ENCODE results near the gene CHPF. TPM values are rescaled to one million over a fixed set of nuclear protein-coding genes. Genes with fewer than 3 reads are reported as not detected.

CHPF gene
- total RNA-seq, 2 experiments from 2014 or later: 16.6 to 18.4 TPM

GRCh38 chr2:219545295-219545942 is 1.8 kb upstream of the CHPF start:
- H3K9me3 Mint-ChIP-seq: no peaks in the 10 kb centered on the region
- POLR2A ChIA-PET: no interaction called here
- H3K36me3 Mint-ChIP-seq (ENCODE audit: low read depth): peaks cover 8% of the 10 kb centered on the region
- ATAC-seq: no peak
- CTCF ChIA-PET: interaction anchor here (1.1 to 3.3 kb wide), 4 partner anchors 15 to 97 kb away, joined by 3 to 26 read pairs (median 6); no protein-coding TSS in a partner anchor
- H3K27ac Mint-ChIP-seq: no peak overlapping the region
- TF ChIP-seq CTCF (IDR thresholded peaks at IDR 0.05): no peak
- intact Hi-C loops (cut with micrococcal nuclease): no loop called here
- peaks cover 20% of the 10 kb centered on the region for H3K27me3 Mint-ChIP-seq
- H3K4me3 Mint-ChIP-seq: no peak overlapping the region
- peaks cover 21% of the 10 kb centered on the region for H3K4me1 Mint-ChIP-seq (ENCODE audit: low read depth)
- no peak for DNase-seq

- H3K36me3 Mint-ChIP-seq (ENCODE audit: low read depth): peaks cover 8% of the 10 kb centered on the region
- H3K27ac Mint-ChIP-seq: no peak overlapping the region
- no peak for DNase-seq
- peaks cover 16% of the 10 kb centered on the region for H3K27me3 Mint-ChIP-seq
- peak overlapping the region; percentile 93 for H3K4me3 Mint-ChIP-seq
- CTCF ChIA-PET: interaction anchor here (0.9 to 3.3 kb wide), 4 partner anchors 9 to 98 kb away, joined by 3 to 26 read pairs (median 6); no protein-coding TSS in a partner anchor
- intact Hi-C loops (cut with micrococcal nuclease): loop anchor here (5.0 kb wide), 2 partner anchors 53 to 143 kb away; partner anchors contain the start of gene STK11IP
- no peak for TF ChIP-seq CTCF (IDR thresholded peaks at IDR 0.05)
- no peak for ATAC-seq
- POLR2A ChIA-PET: interaction anchor here (0.9 to 1.5 kb wide), 2 partner anchors 8 to 51 kb away, joined by 3 to 4 read pairs; no protein-coding TSS in a partner anchor
- H3K4me1 Mint-ChIP-seq (ENCODE audit: low read depth): peaks cover 21% of the 10 kb centered on the region
- H3K9me3 Mint-ChIP-seq: no peaks in the 10 kb centered on the region
Observed at GRCh38 chr2:219544567-219544966, 958 bp upstream of the CHPF start.

- peak; percentile 22 for DNase-seq
- Mint-ChIP-seq H3K36me3 (ENCODE audit: low read depth) (peaks cover 8% of the 10 kb centered on the region), H3K4me1 (ENCODE audit: low read depth) (peaks cover 21% of the 10 kb centered on the region), H3K27ac (peak overlapping the region; percentile 77), H3K27me3 (peaks cover 12% of the 10 kb centered on the region), H3K4me3 (peak overlapping the region; percentile 93), H3K9me3 (no peaks in the 10 kb centered on the region)
- intact Hi-C loops (cut with micrococcal nuclease): loop anchor here (5.0 kb wide), 2 partner anchors 54 to 144 kb away; partner anchors contain the start of gene STK11IP
- ChIA-PET CTCF (interaction anchor here (0.7 to 4.7 kb wide), 14 partner anchors 9 to 155 kb away, joined by 3 to 62 read pairs (median 6); partner anchors contain the start of genes GMPPA and STK11IP), POLR2A (interaction anchor here (0.9 to 2.2 kb wide), 3 partner anchors 9 to 54 kb away, joined by 4 to 5 read pairs (median 4); no protein-coding TSS in a partner anchor)
- ATAC-seq: peak; percentile 45
- no peak for TF ChIP-seq CTCF (IDR thresholded peaks at IDR 0.05)
Observed at GRCh38 chr2:219542931-219543595, 546 bp downstream of the CHPF start.

- ChIA-PET POLR2A (interaction anchor here (0.8 to 2.2 kb wide), 2 partner anchors 11 to 100 kb away, joined by 3 to 5 read pairs; no protein-coding TSS in a partner anchor), CTCF (interaction anchor here (0.6 to 4.7 kb wide), 61 partner anchors 10 to 280 kb away, joined by 3 to 74 read pairs (median 4); partner anchors contain the start of genes DES, GMPPA, OBSL1 and STK11IP)
- intact Hi-C loops (cut with micrococcal nuclease): loop anchor here (1.0 to 5.0 kb wide), 3 partner anchors 56 to 146 kb away; partner anchors contain the start of gene STK11IP
- peaks cover 9% of the 10 kb centered on the region for H3K27me3 Mint-ChIP-seq
- no peaks in the 10 kb centered on the region for H3K9me3 Mint-ChIP-seq
- H3K27ac Mint-ChIP-seq: no peak overlapping the region
- H3K36me3 Mint-ChIP-seq (ENCODE audit: low read depth): peaks cover 8% of the 10 kb centered on the region
- peak; percentile 100 for TF ChIP-seq CTCF (IDR thresholded peaks at IDR 0.05)
- ATAC-seq (peak; percentile 43), DNase-seq (peak; percentile 92)
- H3K4me3 Mint-ChIP-seq: peak overlapping the region; percentile 93
- H3K4me1 Mint-ChIP-seq (ENCODE audit: low read depth): peaks cover 21% of the 10 kb centered on the region
Observed at GRCh38 chr2:219541611-219542180, 1.9 kb downstream of the CHPF start.
